GM13977 (cell line): ENCODE measurements around the gene NUTM2D.
"Not testable (repeated sequence)": the region's sequence is repeated elsewhere in the genome, so short reads cannot be mapped to it uniquely, and the experiment has no call there.

Source experiments
- DNase-seq: peaks from one replicate; pipeline ENCODE4 v3.0.0; 2012; ENCODE audit warnings: low spot score
- in situ Hi-C: fragments of 300-500 bp; cut with MboI; formaldehyde crosslinking; loops from one replicate; pipeline ENCODE4 v1.12.0; 2022; ENCODE audit warnings: low sequenced_read_pairs, low pct_unique_long_range_greater_than_20kb, mixed read lengths, inconsistent platforms; ENCODE audit not compliant: unreplicated experiment

The NUTM2D gene, protein sequence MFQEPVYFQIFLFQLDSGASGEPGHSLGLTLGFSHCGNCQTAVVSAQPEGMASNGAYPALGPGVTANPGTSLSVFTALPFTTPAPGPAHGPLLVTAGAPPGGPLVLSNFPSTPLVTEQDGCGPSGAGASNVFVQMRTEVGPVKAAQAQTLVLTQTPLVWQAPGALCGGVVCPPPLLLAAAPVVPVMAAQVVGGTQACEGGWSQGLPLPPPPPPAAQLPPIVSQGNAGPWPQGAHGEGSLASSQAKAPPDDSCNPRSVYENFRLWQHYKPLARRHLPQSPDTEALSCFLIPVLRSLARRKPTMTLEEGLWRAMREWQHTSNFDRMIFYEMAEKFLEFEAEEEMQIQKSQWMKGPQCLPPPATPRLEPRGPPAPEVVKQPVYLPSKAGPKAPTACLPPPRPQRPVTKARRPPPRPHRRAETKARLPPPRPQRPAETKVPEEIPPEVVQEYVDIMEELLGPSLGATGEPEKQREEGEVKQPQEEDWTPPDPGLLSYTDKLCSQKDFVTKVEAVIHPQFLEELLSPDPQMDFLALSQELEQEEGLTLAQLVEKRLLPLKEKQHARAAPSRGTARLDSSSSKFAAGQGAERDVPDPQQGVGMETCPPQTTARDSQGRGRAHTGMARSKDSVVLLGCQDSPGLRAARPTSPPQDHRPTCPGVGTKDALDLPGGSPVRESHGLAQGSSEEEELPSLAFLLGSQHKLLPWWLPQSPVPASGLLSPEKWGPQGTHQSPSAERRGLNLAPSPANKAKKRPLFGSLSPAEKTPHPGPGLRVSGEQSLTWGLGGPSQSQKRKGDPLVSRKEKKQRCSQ

DNA sequence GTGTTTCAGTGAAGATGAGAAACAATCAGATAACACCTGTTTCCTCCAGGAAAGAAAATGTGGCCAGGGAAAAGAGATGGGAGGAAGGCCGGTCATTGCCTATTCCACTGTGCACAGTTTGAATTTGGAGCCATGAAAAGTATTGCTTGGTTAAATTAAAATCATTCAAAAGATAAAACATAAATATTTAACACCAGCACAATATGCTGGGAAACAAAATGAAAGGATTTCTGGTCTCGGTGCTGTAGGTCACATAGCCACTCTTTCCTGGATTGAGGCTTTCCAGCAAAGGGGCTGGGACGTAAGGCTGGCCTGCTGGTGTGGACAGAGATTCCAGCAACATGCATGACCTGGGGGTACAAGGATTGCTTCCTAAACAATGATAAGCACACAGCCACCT, at the start of gene NUTM2D:
TSS of gene NUTM2D (plus strand) at position 301 of the 400 bp plus-strand sequence. CDS start 522 bp downstream, outside the sequence.
- in situ Hi-C loops, DNase-seq: not testable (repeated sequence)

DNA sequence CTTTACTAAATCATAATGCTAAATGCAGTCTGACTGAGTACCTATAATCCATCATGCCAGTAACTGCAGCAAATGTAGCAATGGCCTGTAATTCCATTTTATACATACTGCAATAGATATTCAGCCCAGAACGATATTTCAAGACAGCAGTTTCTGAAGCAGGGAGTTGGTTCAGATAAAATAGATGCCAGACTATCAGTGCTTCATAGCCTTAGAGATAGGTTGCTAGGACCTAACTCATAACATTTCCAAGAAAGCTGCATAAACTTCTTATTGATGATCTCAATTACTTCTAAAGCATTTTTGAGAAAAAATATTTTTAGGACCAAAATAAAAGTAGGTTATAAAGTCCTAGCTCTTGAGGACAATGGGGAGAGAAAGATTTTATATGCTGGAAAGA, 48.8 kb upstream of the NUTM2D start:
- DNase-seq, in situ Hi-C loops: not testable (repeated sequence)

DNA sequence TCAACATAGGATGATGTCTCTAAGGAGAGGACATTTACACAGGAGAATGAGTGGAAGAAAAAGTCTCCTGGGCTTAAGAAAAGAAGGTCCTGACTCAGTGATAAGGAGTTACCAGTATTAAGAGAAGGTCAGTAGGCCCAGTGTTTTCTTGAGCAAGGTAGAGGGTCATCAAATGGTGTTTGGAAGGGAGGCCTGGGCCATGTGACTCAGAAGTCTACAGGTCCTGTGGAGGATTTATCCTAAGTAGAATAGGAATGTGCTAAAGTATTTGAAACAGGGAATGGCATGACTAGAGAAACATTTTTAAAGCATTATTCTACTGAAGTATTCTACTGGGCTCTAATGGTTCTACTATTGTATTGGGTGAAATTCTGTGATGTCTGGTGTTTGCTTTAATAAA, 47.9 kb upstream of the NUTM2D start:
- in situ Hi-C loops, DNase-seq: not testable (repeated sequence)

DNA sequence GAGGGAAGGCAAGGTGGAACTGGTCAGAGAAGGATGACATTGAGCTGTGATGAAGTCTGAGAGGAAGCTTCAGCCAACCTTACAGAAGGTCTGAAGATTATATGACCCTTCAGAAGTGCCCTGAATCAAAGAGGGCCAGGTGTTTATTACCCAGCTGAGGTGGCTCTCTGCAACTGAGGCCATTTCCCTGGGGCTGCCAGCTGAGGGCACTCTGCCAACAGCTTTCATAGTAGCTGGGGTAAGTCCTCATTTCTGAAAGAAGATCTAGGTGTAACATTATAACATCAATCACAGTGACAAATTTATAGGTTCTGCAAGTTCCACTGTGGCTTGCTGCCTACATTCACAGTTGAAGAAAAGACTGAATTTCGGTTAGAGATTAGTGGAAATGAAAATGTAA, 46.0 kb upstream of the NUTM2D start:
- DNase-seq, in situ Hi-C loops: not testable (repeated sequence)

DNA sequence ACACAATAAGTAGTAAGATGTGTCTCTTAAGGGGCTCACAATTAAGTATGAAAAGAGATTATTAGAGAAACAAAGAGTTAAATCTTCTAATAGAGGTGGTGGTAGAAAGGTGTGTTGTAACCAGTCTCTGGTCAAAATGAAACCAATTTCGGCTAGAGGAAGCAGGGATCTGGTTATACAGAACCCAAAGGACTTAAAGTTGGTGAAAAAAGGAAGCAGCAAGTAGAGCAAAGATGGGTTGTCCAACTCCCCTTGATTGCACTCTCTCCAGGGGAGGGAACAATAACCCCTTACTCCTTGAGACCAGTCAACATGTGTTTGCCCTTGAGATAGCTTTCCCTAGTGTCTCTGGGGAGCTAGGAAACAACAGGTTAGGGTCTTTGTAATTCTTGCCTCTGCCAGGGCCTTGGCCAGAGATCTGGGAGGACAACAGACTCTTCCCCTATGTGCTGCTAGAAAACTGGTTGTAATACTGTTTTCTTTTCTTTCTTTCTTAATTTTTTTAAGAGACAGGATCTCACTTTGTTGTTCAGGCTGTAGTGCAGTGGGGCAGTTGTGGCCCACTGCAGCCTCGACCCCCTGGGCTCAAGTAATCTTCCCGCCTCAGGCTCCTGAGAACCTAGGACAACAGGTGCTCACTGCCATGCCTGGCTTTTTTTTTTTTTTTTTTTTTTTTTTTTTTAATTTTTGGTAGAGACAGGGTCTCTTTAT, 43.7 kb upstream of the NUTM2D start:
- in situ Hi-C loops, DNase-seq: not testable (repeated sequence)

DNA sequence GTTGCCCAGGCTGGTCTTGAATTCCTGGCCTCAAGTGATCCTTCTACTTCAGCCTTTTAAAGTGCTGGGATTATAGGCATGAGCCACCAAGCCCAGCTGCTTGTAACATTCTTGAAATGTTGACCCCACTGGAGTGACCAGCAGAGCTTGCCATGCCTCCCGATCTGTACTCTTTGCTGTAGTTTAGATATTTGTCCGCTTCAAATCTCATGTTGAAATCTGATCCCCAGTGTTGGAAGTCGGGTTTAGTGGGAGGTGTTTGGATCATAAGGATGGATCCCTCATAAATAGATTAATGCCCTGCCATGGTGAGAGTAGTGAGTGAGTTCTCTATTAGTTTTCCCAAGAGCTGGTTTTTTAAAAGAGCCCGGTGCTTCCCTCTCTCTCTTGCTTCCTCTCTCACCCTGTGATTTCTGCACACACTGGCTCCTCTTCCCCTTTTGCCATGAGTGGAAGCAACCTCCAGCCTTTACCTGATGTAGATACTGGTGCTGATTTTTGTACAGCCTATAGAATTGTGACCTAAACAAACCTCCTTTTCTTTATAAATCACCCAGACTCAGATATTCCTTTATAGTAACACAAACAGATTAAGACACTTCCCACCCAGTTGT, 43.1 kb upstream of the NUTM2D start:
- in situ Hi-C loops, DNase-seq: not testable (repeated sequence)

DNA sequence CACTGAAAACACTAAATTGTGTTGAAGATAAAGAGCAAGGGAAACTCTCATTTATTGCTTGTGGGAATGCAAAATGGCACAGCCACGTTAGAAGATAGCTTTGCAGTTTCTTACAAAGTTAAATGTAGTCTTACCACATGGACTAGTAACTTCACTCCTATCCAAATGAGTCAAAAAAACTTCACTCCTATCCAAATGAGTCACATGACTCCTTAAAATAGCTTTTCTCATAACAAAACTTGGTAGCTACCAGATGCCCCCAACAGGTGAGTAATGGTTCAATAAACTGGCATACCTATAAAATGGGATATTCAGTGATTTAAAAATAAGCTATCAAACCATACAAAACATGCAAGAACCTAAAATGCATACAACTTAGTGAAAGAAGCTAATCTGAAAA, 36.0 kb upstream of the NUTM2D start:
- in situ Hi-C loops, DNase-seq: not testable (repeated sequence)

DNA sequence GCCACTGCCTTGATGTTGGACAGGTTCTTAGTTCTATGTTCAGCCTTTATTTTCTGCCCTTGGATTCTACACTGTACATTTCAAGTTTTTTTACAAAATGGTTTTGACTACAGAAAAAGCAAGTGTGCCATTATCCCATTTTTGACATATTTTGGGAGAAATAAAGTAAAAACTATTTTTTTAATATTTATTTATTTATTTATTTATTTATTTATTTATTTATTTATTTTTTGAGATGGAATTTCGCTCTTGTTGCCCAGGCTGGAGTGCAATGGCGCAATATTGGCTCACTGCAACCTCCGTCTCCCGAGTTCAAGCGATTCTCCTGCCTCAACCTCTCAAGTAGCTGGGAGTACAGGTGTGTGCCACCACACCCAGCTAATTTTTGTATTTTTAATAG, 33.0 kb upstream of the NUTM2D start:
- in situ Hi-C loops, DNase-seq: not testable (repeated sequence)

DNA sequence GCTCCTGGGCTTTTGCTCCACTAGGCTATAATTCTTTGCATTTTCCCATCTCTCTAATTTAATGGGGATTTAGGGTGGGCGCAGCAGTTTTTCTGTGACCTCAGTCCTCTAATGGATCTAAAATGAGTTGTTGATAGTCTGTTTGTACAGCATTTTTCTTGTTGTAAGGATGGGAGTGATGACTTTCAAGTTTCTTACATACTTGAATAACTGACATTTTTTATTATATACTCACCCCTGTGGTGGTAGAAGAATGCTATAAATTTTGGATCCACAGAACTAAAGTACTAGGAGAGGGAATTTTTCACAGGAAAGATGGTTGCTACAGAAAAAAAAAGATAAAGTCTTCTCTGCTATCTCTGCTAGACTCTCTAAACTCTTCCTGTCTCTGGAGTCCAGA, 29.6 kb upstream of the NUTM2D start:
- in situ Hi-C loops, DNase-seq: not testable (repeated sequence)

DNA sequence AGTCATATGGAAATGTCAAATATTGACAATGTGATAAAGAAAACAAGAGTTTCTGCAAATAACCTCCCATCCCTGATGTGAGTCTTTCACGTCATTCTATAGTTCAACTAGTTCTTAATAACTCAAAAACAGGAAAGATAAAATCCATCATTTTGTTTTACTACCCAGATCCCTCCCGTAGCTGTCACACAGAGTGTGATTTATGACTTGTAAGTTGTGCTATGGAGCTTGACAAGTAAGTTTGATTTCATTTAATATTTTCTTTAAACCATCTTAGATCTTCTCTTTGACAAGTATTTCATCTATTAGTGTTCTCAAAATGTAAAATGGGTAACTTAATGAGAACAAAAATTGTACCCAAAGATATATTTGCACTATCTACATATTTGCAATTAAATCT, 28.4 kb upstream of the NUTM2D start:
- DNase-seq, in situ Hi-C loops: not testable (repeated sequence)

DNA sequence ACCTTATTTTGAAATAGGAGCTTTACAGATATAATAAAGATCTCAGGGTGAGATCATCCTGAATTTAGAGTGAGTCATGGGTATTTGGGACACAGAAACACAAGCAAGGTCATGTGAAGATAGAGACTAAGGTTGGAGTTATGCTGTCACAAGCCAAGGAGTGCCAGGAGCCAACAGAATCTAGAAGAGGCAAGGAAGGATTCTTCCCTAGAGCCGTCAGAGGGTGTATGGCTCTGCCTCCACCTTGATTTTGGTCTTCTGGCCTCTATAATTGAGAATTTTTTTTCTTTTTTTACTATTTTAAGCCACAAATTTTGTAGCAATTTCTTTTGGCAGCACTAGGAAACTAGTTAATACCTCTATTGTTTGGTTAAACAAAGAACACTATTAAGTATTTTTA, 24.9 kb upstream of the NUTM2D start:
- DNase-seq, in situ Hi-C loops: not testable (repeated sequence)

DNA sequence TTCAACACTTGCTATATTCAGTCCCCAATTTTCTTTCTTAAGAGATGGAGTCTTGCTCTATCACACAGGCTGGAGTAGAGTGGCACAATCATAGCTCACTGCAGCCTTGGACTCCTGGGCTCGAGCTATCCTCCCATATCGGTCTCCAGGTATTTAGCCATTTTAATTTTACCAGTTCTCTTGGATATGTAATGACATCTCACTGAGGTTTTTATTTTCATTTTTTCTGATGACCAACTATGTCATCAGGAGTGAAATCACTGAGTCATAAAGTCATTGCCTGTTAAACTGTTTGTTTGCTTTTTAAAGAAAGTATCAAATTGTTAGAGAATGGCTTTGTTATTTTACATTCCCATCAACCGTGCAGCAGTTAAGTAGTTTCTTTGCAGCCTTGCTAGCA, 17.1 kb upstream of the NUTM2D start:
- DNase-seq, in situ Hi-C loops: not testable (repeated sequence)

DNA sequence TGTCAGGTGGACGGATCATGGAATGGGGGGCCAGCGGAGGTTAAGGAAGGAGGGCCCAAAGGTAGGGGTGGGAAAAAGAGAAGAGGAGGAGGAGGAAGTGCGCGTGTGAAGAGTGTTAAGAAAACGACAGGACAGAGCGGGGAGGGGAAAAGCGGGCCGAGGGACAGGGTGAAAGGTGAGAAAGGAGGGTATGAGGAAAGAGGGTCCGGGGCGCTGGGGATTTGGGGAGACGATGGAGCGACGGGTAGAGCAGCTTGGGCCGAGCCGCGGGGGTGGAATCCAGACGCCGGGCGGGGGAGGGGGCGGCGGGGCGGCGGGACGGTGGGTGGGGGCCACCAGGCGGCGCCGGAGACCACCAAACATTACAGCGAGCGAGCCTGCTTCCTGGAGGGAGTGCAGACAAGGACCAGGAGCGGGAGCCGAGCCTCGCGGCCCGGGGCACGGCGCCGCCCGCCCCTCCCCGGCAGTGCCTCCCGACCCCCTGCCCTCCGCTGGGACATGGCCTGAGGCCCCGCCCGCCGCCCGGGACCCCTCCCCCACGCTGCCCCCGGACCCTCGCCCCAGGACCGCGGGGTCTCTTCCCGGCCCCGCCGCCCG, 15.9 kb upstream of the NUTM2D start:
- DNase-seq, in situ Hi-C loops: not testable (repeated sequence)

DNA sequence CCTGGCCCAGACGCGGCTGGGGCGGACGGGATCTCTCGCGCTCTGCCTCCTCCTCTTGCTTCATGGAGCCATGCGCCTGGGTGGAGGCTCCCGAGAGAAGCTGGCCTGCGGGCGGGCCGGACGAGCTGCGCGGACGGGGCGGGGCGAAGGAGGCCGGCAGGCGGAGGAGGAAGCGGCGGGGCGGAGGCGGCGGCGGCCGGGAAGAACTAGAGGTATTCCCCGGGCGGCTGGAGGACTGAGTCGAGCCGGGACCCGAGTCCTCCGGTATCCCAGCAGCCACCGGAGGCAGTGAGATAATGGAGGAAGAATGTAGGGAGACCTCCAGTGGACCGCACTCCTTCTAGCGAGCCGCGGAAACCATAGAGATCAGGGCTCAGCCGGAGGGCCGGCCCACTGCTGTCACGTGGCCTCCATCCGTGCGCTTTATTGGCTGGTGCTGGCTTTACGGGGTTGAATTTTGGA, 15.3 kb upstream of the NUTM2D start:
- peak; percentile 65 for DNase-seq

More for the DNA sequence above, 15.3 kb upstream of the NUTM2D start:
- in situ Hi-C loops, result not testable (repeated sequence)
